ENCODE results near the gene IDI2. TPM values are rescaled to one million over a fixed set of nuclear protein-coding genes. Genes with fewer than 3 reads are reported as not detected.
A peak's percentile ranks its signal among the peaks of the same experiment; 100 is the strongest.

Gene IDI2
- total and polyA plus RNA-seq, 2 of the 13 experiments (the other 11 are each of a cell fraction or from before 2014, with no cell fraction given), result not detected

GRCh38 chr10:1048732-1049424, 23.2 kb upstream of the IDI2 start, which contains the start of gene IDI1 (continued):
- no peak; the same call in 1 of the 2 replicates for TF ChIP-seq ZNF670 (CRISPR knock-in tag; IDR thresholded peaks at IDR 0.05; ENCODE audit: borderline replicate concordance)
- TF ChIP-seq BORCS8-MEF2B (CRISPR knock-in tag; IDR thresholded peaks at IDR 0.05), result peak; percentile 85; the same call in 1 of the 2 replicates
- no peak for TF ChIP-seq TRIM24 (CRISPR knock-in tag; IDR thresholded peaks at IDR 0.05)
- TF ChIP-seq ZNF615 (CRISPR knock-in tag; IDR thresholded peaks at IDR 0.05; ENCODE audit: borderline replicate concordance), result no peak
- TF ChIP-seq, protein P1, sequence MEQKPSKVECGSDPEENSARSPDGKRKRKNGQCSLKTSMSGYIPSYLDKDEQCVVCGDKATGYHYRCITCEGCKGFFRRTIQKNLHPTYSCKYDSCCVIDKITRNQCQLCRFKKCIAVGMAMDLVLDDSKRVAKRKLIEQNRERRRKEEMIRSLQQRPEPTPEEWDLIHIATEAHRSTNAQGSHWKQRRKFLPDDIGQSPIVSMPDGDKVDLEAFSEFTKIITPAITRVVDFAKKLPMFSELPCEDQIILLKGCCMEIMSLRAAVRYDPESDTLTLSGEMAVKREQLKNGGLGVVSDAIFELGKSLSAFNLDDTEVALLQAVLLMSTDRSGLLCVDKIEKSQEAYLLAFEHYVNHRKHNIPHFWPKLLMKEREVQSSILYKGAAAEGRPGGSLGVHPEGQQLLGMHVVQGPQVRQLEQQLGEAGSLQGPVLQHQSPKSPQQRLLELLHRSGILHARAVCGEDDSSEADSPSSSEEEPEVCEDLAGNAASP (CRISPR knock-in tag; IDR thresholded peaks at IDR 0.05; ENCODE audit: borderline replicate concordance), result peak; percentile 29; the same call in 1 of the 2 replicates
- peak; percentile 56; the same call in 1 of the 2 replicates for TF ChIP-seq ZNF256 (CRISPR knock-in tag; conservative IDR thresholded peaks at IDR 0.05)
- no peak for TF ChIP-seq PLRG1 (conservative IDR thresholded peaks at IDR 0.05)
- TF ChIP-seq ZNF354B (CRISPR knock-in tag; IDR thresholded peaks at IDR 0.05), result peak; percentile 88; the same call in 1 of the 2 replicates
- no peak for TF ChIP-seq ZNF644 (CRISPR knock-in tag; IDR thresholded peaks at IDR 0.05; ENCODE audit: low read depth)
- peak; percentile 86; the same call in 1 of the 2 replicates for TF ChIP-seq ZNF558 (CRISPR knock-in tag; IDR thresholded peaks at IDR 0.05; ENCODE audit: borderline replicate concordance)
- 0 out of 2 replicates have a peak, but pooled peaks have one; percentile 82 for TF ChIP-seq SALL2 (CRISPR knock-in tag; IDR thresholded peaks at IDR 0.05)
- no peak for TF ChIP-seq GLI4 (CRISPR knock-in tag; IDR thresholded peaks at IDR 0.05; ENCODE audit: borderline replicate concordance)
- TF ChIP-seq RARG (CRISPR knock-in tag; IDR thresholded peaks at IDR 0.05; ENCODE audit: low read depth), result no peak
- peak; percentile 79 for TF ChIP-seq HOXA5 (CRISPR knock-in tag; IDR thresholded peaks at IDR 0.05)
- peak; percentile 70; the same call in 1 of the 2 replicates for TF ChIP-seq ZNF318 (CRISPR knock-in tag; IDR thresholded peaks at IDR 0.05)
- TF ChIP-seq SOX5 (CRISPR knock-in tag; IDR thresholded peaks at IDR 0.05; ENCODE audit: borderline replicate concordance), result 0 out of 2 replicates have a peak, but pooled peaks have one; percentile 26
- peak; percentile 100 for TF ChIP-seq SP4 (CRISPR knock-in tag; IDR thresholded peaks at IDR 0.05)
- peak; percentile 100 for TF ChIP-seq ZFP91 (CRISPR knock-in tag; IDR thresholded peaks at IDR 0.05; ENCODE audit: borderline replicate concordance)
